Heart right ventricle (tissue), 16 donors: ENCODE measurements around the gene MEGF11. TPM values are rescaled to one million over a fixed set of nuclear protein-coding genes. Genes with fewer than 3 reads are reported as not detected.

Experiments
- ATAC-seq, 8 donors: fragments of 200-7000 bp; cut with Tn5 transposase; one replicate each; pipeline ENCODE4 v1.9.1; 2020; ENCODE audit warnings: mild to moderate bottlenecking in 8 of 8, moderate library complexity in 8 of 8, moderate number of reproducible peaks in 1 of 8
- DNase-seq, 2 donors: peaks; one replicate each; pipeline ENCODE4 v3.0.0-alpha.2; 2020
- H3K27ac ChIP-seq, 10 donors: fragments of 200-600 bp; sonication (generic) in 2 of 10; one replicate each; pipeline versions ENCODE4 v1.5.0 to v1.8.0; 2020 to 2022; ENCODE audit warnings: mild to moderate bottlenecking in 3 of 10
- H3K27me3 ChIP-seq, 7 donors: fragments of 200-600 bp; one replicate each; pipeline ENCODE4 v1.8.0; 2021 to 2022; ENCODE audit warnings: mild to moderate bottlenecking in 2 of 7
- H3K36me3 ChIP-seq, 9 donors: fragments of 200-600 bp; sonication (generic) in 1 of 9; one replicate each; pipeline versions ENCODE4 v1.5.0 to v1.8.0; 2020 to 2022; ENCODE audit warnings: mild to moderate bottlenecking in 2 of 9
- H3K4me1 ChIP-seq, 9 donors: fragments of 200-600 bp; sonication (generic) in 1 of 9; one replicate each; pipeline versions ENCODE4 v1.5.0 to v1.8.0; 2020 to 2022; ENCODE audit warnings: mild to moderate bottlenecking in 4 of 9
- H3K4me3 ChIP-seq, 10 donors: fragments of 200-600 bp; sonication (generic) in 2 of 10; one replicate each; pipeline versions ENCODE4 v1.5.0 to v1.8.0; 2020 to 2022; ENCODE audit warnings: mild to moderate bottlenecking in 7 of 10, moderate library complexity in 2 of 10
- H3K9me3 ChIP-seq, 11 donors: fragments of 200-600 bp in 10 of 11; sonication (generic) in 2 of 11; one replicate each; pipeline versions ENCODE4 v1.5.0 to v1.8.0; 2013 to 2022; ENCODE audit warnings: mild to moderate bottlenecking in 2 of 11, control low read depth in 1 of 11, moderate library complexity in 1 of 11
- CTCF ChIP-seq, 9 donors: fragments of 200-600 bp; sonication (generic) in 2 of 9; IDR thresholded peaks; one replicate each; pipeline versions ENCODE4 v1.5.0 to v1.8.0; 2021 to 2022; ENCODE audit warnings: antibody characterized with exemption in 9 of 9, mild to moderate bottlenecking in 5 of 9, moderate library complexity in 1 of 9
- WGBS, 2 donors: extraction: QIAGEN DNeasy Blood & Tissue Kit; methylation state at CpG; one replicate each; pipeline ENCODE4 v1.1.7; 2013; ENCODE audit warnings: inconsistent platforms in 1 of 2; 5-methylcytosine and 5-hydroxymethylcytosine counted together
- intact Hi-C, 10 donors: fragments of 100-400 bp; cut with DNase I; formaldehyde crosslinking; loops; one replicate each; pipeline versions ENCODE4 v1.11.1 to v1.14.2; 2022
- polyA plus RNA-seq, 2 donors: library from polyadenylated mRNA; stranded (reverse); fragments of 200-250 nt; gene quantifications; one replicate each; pipeline ENCODE4 v1.2.3, GENCODE V29; 2013
- total RNA-seq, 10 donors: library from RNA; stranded (reverse); fragmentation: NEBNext Ultra II Directional in 3 of 10; extraction: Animal tissue kit (Norgen Biotek cat#: 25700) in 3 of 10; gene quantifications; one replicate each; pipeline versions ENCODE4 v1.2.1 to v1.2.4, GENCODE V29; 2021 to 2023
- donor health status: Arrhythmogenic right ventricular cardiomyopathy.
- donor health status: ischemic (EF 13 %, LVEDD 7.1; RV severe dilation, severe dysfunction).
- donor health status: healthy with polysubstance abuse.
- donor health status: DM: no; HTN: yes; CAD: no.
- donor health status: DM: no; HTN: no; CAD: no.
- donor health status: ischemic (EF 25% LVEDD 6.9; RV normal size, moderate dysfunction).
- donor health status: ischemic (EF 25% LVEDD 5.7; RV mildly dilated, moderate dysfunction).
- donor health status: healthy.
- donor health status: DM: yes; HTN: yes; CAD: no.
- donor health status: Ischemic cardiomyopathy.
- donor health status: ischemic (EF 35%, LVEDD 5.7; RV mildly dilated, moderate dysfunction).
- donor health status: nonischemic (EF 11% LVEDD 7.7; RV severe dilation, severe dysfunction).
- donor health status: DM: yes; HTN: yes; CAD: no.
- donor health status: PGD.
- donor health status: ischemic (EF 29% LVEDD 5.4; RV normal size, mild dysfunction).
- donor health status: nonischemic (EF 23%, LVEDD 6.1; RV moderate dilation, normal function).

Gene MEGF11
- total and polyA plus RNA-seq, 12 donors, result 0.03 TPM; not detected in 11

DNA sequence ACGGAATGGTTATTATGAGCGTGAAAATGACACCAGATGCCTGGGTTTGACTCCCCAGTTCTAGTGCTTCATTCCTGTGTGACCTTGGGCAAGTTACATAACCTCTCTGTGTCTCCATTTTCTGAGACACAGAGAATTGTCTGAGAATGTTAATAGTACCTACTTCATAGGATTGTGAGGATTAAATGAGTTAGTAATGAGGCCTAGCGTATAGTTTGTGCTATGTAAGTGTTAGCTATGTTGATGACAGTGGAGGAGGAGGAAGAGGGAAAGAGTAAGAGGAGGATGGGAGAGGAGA lies 150.3 kb downstream of the MEGF11 start:
- intact Hi-C loops, result no loop called here
- no peak overlapping the region for H3K27ac ChIP-seq
- ATAC-seq, result no peak
- H3K4me1 ChIP-seq, result peaks cover 0 to 9% (median 0%) of the 10 kb centered on the region in 9 donors
- WGBS, 2 donors, result 80 to 82% methylated on average over 3 of the region's 3 CpGs
- no peaks in the 10 kb centered on the region for H3K36me3 ChIP-seq
- H3K9me3 ChIP-seq, result no peaks in the 10 kb centered on the region
- DNase-seq, result no peak
- TF ChIP-seq CTCF (IDR thresholded peaks at IDR 0.05), result no peak
- peaks cover 0 to 47% (median 18%) of the 10 kb centered on the region in 7 donors for H3K27me3 ChIP-seq
- no peak overlapping the region for H3K4me3 ChIP-seq

- ATAC-seq (peak; percentile 42 to 88 (median 65)), DNase-seq (no peak)
- TF ChIP-seq CTCF (IDR thresholded peaks at IDR 0.05), result no peak
- 46 to 62% methylated on average over 5 of the region's 5 CpGs for WGBS, 2 donors
- H3K4me3 ChIP-seq, result no peak overlapping the region
- peaks cover 0 to 44% (median 18%) of the 10 kb centered on the region in 7 donors for H3K27me3 ChIP-seq
- no peaks in the 10 kb centered on the region for H3K9me3 ChIP-seq
- H3K4me1 ChIP-seq, result peaks cover 0 to 9% (median 0%) of the 10 kb centered on the region in 9 donors
- intact Hi-C loops, result no loop called here
- no peak overlapping the region for H3K27ac ChIP-seq
- H3K36me3 ChIP-seq, result no peaks in the 10 kb centered on the region
Observed at GRCh38 chr15:66102563-66103292, 150.8 kb downstream of the MEGF11 start.

GRCh38 chr15:66101715-66102395 lies 151.7 kb downstream of the MEGF11 start:
- Histone ChIP-seq H3K4me3 (no peak overlapping the region), H3K36me3 (no peaks in the 10 kb centered on the region), H3K4me1 (peaks cover 0 to 9% (median 0%) of the 10 kb centered on the region in 9 donors), H3K9me3 (no peaks in the 10 kb centered on the region), H3K27ac (no peak overlapping the region), H3K27me3 (peaks cover 0 to 35% (median 16%) of the 10 kb centered on the region in 7 donors)
- no peak for ATAC-seq
- TF ChIP-seq CTCF (IDR thresholded peaks at IDR 0.05), result no peak
- WGBS, 2 donors, result 80 to 81% methylated on average over 10 of the region's 10 CpGs
- DNase-seq, result no peak
- intact Hi-C loops, result no loop called here

DNA sequence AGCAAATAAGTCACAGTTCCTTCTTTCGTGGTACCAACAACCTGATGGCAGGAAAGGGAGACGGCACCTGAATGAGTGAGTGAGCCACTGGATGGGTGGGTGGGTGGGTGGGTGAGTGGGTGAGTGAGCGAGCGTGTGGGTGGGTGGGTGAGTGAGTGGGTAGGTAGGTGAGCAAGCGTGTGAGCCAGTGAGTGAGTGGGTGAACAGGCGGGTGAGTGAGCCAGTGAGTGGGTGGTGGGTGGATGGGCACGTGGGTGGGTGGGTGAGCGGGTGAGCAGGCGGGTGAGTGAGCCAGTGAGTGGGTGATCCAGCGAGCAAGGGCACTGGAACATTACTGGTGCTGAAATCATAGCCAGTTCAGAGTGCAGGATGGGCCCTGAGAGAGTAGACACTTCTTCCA lies 152.8 kb downstream of the MEGF11 start:
- no peak for DNase-seq
- 83 to 97% methylated on average over 9 to 10 of the region's 10 CpGs for WGBS, 2 donors

More for the DNA sequence above, 152.8 kb downstream of the MEGF11 start:
- Histone ChIP-seq H3K4me3 (no peak overlapping the region), H3K27me3 (peaks cover 0 to 24% (median 8%) of the 10 kb centered on the region in 7 donors), H3K4me1 (peaks cover 0 to 9% (median 0%) of the 10 kb centered on the region in 9 donors), H3K36me3 (no peaks in the 10 kb centered on the region), H3K27ac (no peak overlapping the region), H3K9me3 (no peaks in the 10 kb centered on the region)
- ATAC-seq, result no peak
- TF ChIP-seq CTCF (IDR thresholded peaks at IDR 0.05), result no peak
- intact Hi-C loops, result no loop called here
